ENCODE measurements around the gene MLLT3.

Gene MLLT3

DNA sequence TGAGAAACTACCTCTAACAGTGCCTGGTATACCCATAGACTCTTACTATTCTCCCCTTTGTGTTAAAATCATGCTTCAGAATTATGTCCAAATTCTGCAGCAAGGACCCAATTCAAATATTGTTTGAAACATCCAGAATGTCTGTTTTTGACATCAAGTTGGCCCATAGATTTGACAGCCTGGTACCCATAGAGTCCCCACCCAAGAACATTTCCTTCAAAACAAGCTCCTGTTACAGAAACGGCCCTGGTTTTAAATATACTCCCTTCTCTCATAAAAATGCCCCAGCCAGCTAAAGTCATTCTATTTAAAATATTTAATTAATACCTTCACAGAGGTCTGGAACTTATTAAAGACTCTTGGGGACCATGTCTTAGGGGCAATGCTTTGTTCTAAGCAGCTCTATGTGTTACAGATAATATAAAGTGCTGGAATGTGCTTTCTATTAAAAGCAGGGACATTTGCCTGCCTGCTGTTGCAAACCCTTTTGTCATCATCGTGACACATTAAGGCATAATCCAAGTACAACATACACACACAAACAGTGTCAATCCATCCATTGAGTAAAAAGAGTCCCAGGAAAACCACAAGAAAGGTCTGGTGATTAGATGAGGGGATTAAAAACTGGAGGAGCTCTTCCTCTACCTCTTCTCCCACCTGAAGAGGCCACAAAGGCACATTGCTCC lies 321.7 kb downstream of the MLLT3 start:
- no peak for DNase-seq (ENCODE audit: low read depth)

DNA sequence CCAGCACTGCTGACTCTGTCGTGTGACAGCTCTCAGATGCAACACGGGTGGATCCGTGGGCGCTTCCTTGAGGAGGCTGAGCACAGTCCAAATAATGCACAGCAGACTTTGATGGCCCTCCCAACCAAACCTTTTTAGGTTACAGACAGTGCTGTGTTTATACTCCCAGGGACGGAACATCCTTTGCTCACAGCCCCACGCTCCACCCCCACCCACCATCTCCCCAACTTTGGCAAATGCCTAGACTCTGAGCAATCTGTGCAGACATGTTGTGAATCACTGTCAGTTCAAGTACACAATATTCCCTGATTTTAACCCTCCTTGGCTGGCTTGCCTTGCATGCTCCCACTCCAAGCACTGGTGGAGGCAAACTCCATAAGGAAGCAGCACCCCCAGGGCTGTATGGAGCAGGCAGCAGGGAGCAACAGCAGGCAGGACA lies 324.6 kb downstream of the MLLT3 start:
- no peak for DNase-seq (ENCODE audit: low read depth)

DNA sequence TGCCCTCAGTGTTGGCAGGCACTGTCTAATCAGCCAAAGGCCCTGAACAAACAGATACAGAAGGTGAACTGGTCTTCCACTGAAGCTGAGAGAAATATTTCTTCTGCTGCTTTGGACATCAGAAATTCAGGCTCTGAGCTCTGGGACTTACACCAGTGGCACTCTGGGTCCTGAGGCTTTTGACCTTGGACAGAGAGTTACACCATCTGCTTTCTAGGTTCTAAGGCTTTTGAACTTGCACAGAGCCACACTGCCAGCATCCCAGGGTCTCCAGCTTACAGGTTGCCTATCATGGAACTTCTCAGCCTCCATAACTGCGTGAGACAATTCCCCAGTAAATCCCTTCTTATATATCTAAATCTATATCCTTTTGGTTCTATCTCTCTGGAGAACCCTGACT lies 326.7 kb downstream of the MLLT3 start:
- no peak for DNase-seq (ENCODE audit: low read depth)

- DNase-seq (ENCODE audit: low read depth), result no peak
Measured at GRCh38 chr9:20294046-20294750, 328.1 kb downstream of the MLLT3 start.

DNA sequence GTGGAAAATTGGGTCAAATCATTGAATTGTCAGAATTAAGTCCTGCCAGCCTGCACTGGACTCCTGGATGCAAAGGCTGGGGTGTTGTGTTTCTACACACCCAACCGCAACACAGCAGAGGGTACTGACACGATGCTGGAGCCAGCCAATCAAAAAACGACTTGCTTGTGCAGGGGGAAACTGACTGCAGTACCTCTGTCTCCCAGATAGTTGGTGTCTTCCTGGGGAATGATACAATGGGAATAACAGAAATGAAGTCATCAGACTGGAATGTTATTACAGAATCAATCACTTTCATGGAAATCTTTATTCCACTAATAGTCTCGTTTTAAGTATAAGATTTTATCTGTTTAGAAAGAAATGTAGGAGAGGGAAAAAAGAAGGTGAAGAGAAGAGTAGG lies 330.3 kb downstream of the MLLT3 start:
- DNase-seq (ENCODE audit: low read depth), result no peak
